Keratinocyte (primary cell): ENCODE measurements around the gene DDIT4L.
"Not testable (repeated sequence)": the region's sequence is repeated elsewhere in the genome, so short reads cannot be mapped to it uniquely, and the experiment has no call there.

Experiments used
- EZH2 ChIP-seq: IDR thresholded peaks from one replicate; pipeline ENCODE4 v1.6.1; 2012; ENCODE audit warnings: inconsistent platforms, mild to moderate bottlenecking, low read length, moderate library complexity
- TF ChIP-seq, protein P1 (sequence below), 3 experiments: IDR thresholded peaks in 1 of 3; conservative IDR thresholded peaks in 1 of 3; optimal IDR thresholded peaks in 1 of 3; 2 replicates in 2 of 3; 3 replicates in 1 of 3; pipeline versions ENCODE3 to v1.5.1; 2011; ENCODE audit warnings: low read length in 3 of 3, mild to moderate bottlenecking in 3 of 3, moderate library complexity in 2 of 3, control low read depth in 1 of 3, inconsistent platforms in 1 of 3; ENCODE audit not compliant: insufficient read depth in 2 of 3; ENCODE audit errors: extremely low read depth in 1 of 3

GRCh38 chr4:100196388-100197071 is 6.3 kb upstream of the DDIT4L start:
- TF ChIP-seq, protein P1, sequence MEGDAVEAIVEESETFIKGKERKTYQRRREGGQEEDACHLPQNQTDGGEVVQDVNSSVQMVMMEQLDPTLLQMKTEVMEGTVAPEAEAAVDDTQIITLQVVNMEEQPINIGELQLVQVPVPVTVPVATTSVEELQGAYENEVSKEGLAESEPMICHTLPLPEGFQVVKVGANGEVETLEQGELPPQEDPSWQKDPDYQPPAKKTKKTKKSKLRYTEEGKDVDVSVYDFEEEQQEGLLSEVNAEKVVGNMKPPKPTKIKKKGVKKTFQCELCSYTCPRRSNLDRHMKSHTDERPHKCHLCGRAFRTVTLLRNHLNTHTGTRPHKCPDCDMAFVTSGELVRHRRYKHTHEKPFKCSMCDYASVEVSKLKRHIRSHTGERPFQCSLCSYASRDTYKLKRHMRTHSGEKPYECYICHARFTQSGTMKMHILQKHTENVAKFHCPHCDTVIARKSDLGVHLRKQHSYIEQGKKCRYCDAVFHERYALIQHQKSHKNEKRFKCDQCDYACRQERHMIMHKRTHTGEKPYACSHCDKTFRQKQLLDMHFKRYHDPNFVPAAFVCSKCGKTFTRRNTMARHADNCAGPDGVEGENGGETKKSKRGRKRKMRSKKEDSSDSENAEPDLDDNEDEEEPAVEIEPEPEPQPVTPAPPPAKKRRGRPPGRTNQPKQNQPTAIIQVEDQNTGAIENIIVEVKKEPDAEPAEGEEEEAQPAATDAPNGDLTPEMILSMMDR (optimal IDR thresholded peaks at IDR 0.05 in 1 of 3, IDR thresholded peaks at IDR 0.05 in 1 of 3, conservative IDR thresholded peaks at IDR 0.05 in 1 of 3; ENCODE audit: extremely low read depth in 1 of 3, insufficient read depth in 2 of 3, low read length in 3 of 3) = not testable (repeated sequence)
- TF ChIP-seq EZH2 = not testable (repeated sequence)
